Measurements from ENCODE around the gene SYNE1.

DNA sequence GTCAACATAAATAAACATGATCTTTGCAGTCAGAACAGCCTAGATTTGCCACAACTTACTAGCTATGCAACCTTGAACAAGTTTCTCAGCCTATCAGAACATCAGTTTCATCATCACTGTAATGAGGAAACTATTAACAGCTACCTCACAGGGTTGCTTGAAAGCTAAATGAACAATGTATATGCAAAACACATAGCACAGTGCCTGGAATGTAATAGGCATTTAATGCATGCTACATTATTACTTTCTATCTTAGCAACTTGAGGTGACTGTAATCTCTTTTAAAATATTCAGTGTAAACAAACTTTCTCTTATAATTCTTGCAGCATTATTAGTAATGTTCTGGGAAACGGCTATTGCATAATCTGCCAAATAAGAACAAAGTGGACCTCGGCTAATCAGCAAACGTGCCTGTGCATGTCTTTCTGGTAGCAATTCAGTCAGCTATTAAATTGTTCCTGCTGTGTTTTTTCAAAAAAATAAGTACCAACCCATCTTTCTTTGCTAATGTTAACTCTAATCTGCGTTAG lies 61.5 kb downstream of the SYNE1 start:
- TF ChIP-seq, protein P1, sequence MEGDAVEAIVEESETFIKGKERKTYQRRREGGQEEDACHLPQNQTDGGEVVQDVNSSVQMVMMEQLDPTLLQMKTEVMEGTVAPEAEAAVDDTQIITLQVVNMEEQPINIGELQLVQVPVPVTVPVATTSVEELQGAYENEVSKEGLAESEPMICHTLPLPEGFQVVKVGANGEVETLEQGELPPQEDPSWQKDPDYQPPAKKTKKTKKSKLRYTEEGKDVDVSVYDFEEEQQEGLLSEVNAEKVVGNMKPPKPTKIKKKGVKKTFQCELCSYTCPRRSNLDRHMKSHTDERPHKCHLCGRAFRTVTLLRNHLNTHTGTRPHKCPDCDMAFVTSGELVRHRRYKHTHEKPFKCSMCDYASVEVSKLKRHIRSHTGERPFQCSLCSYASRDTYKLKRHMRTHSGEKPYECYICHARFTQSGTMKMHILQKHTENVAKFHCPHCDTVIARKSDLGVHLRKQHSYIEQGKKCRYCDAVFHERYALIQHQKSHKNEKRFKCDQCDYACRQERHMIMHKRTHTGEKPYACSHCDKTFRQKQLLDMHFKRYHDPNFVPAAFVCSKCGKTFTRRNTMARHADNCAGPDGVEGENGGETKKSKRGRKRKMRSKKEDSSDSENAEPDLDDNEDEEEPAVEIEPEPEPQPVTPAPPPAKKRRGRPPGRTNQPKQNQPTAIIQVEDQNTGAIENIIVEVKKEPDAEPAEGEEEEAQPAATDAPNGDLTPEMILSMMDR (IDR thresholded peaks at IDR 0.05): no peak
- TF ChIP-seq POLR2A (IDR thresholded peaks at IDR 0.05): no peak
